ENCODE measurements around the gene ESRRA. TPM values are rescaled to one million over a fixed set of nuclear protein-coding genes. Genes with fewer than 3 reads are reported as not detected.

ESRRA gene
- total and polyA plus RNA-seq, 9 of the 15 experiments (the other 6 are each of a cell fraction or from before 2014, with no cell fraction given): 0.27 to 89.7 (median 23.7) TPM

DNA sequence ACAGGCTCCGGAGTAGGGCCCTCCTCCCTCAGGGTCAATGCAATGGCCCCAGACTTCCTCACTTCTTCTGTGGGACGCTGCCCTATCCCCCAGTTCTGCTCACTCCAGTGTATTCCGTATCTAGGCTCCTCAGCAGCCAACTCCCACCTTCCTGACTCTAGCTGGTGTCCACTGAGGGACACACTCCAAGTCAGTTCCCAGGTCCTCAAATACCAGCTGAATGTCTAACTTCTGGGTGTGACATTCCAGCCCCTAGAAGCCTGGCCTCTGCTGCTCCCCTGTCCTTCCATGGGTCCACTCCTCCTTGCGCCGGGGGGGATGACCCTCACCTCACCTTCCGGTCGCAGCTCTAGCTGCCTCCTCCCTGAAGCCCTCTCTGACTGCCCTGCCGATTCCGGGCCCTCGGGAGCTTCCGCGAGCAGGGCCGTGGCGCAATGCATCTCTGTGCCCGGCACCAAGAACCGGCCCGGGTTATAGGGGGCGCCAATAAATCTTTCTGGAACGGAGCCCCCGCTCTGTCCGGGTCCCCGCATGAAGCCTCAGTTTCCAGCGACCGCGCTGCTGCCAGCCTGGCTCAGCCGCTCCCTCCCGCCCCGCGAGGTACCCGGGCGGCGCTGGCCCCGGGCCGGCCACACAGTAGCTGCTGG, 36.3 kb upstream of the ESRRA start (continued):
- TF ChIP-seq, protein P1, sequence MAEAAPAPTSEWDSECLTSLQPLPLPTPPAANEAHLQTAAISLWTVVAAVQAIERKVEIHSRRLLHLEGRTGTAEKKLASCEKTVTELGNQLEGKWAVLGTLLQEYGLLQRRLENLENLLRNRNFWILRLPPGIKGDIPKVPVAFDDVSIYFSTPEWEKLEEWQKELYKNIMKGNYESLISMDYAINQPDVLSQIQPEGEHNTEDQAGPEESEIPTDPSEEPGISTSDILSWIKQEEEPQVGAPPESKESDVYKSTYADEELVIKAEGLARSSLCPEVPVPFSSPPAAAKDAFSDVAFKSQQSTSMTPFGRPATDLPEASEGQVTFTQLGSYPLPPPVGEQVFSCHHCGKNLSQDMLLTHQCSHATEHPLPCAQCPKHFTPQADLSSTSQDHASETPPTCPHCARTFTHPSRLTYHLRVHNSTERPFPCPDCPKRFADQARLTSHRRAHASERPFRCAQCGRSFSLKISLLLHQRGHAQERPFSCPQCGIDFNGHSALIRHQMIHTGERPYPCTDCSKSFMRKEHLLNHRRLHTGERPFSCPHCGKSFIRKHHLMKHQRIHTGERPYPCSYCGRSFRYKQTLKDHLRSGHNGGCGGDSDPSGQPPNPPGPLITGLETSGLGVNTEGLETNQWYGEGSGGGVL (CRISPR knock-in tag; IDR thresholded peaks at IDR 0.05): no peak
- TF ChIP-seq RBM14 (IDR thresholded peaks at IDR 0.05; ENCODE audit: borderline replicate concordance, insufficient read depth, low read depth, low read length) (peak; percentile 95; the same call in 1 of the 2 replicates), SMC3 (conservative IDR thresholded peaks at IDR 0.05; ENCODE audit: insufficient read depth, low read depth, low read length) (0 out of 2 replicates have a peak, but pooled peaks have one; percentile 1), YY1 (IDR thresholded peaks at IDR 0.05; ENCODE audit: borderline replicate concordance in 1 of 3, control insufficient read depth in 1 of 3, extremely low read depth in 1 of 3, insufficient read depth in 3 of 3, insufficient read length in 1 of 3, insufficient replicate concordance in 2 of 3, low read depth in 1 of 3, low read length in 2 of 3) (peak in 2 of 3 experiments; percentile 4 to 35), SMAD3 (CRISPR knock-in tag; conservative IDR thresholded peaks at IDR 0.05) (no peak)
- TF ChIP-seq, protein P2, sequence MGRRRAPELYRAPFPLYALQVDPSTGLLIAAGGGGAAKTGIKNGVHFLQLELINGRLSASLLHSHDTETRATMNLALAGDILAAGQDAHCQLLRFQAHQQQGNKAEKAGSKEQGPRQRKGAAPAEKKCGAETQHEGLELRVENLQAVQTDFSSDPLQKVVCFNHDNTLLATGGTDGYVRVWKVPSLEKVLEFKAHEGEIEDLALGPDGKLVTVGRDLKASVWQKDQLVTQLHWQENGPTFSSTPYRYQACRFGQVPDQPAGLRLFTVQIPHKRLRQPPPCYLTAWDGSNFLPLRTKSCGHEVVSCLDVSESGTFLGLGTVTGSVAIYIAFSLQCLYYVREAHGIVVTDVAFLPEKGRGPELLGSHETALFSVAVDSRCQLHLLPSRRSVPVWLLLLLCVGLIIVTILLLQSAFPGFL (CRISPR knock-in tag; IDR thresholded peaks at IDR 0.05): 0 out of 2 replicates have a peak, but pooled peaks have one; percentile 1
- TF ChIP-seq, protein P3, sequence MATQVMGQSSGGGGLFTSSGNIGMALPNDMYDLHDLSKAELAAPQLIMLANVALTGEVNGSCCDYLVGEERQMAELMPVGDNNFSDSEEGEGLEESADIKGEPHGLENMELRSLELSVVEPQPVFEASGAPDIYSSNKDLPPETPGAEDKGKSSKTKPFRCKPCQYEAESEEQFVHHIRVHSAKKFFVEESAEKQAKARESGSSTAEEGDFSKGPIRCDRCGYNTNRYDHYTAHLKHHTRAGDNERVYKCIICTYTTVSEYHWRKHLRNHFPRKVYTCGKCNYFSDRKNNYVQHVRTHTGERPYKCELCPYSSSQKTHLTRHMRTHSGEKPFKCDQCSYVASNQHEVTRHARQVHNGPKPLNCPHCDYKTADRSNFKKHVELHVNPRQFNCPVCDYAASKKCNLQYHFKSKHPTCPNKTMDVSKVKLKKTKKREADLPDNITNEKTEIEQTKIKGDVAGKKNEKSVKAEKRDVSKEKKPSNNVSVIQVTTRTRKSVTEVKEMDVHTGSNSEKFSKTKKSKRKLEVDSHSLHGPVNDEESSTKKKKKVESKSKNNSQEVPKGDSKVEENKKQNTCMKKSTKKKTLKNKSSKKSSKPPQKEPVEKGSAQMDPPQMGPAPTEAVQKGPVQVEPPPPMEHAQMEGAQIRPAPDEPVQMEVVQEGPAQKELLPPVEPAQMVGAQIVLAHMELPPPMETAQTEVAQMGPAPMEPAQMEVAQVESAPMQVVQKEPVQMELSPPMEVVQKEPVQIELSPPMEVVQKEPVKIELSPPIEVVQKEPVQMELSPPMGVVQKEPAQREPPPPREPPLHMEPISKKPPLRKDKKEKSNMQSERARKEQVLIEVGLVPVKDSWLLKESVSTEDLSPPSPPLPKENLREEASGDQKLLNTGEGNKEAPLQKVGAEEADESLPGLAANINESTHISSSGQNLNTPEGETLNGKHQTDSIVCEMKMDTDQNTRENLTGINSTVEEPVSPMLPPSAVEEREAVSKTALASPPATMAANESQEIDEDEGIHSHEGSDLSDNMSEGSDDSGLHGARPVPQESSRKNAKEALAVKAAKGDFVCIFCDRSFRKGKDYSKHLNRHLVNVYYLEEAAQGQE (IDR thresholded peaks at IDR 0.05; ENCODE audit: borderline replicate concordance): no peak
- TF ChIP-seq, protein P3 (CRISPR knock-in tag; IDR thresholded peaks at IDR 0.05; ENCODE audit: low read depth): peak; percentile 12; the same call in 1 of the 2 replicates
- TF ChIP-seq, protein P4, sequence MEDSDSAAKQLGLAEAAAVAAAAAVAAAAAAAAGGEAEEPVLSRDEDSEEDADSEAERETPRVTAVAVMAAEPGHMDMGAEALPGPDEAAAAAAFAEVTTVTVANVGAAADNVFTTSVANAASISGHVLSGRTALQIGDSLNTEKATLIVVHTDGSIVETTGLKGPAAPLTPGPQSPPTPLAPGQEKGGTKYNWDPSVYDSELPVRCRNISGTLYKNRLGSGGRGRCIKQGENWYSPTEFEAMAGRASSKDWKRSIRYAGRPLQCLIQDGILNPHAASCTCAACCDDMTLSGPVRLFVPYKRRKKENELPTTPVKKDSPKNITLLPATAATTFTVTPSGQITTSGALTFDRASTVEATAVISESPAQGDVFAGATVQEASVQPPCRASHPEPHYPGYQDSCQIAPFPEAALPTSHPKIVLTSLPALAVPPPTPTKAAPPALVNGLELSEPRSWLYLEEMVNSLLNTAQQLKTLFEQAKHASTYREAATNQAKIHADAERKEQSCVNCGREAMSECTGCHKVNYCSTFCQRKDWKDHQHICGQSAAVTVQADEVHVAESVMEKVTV (CRISPR knock-in tag; IDR thresholded peaks at IDR 0.05): 0 out of 2 replicates have a peak, but pooled peaks have one; percentile 19
- TF ChIP-seq, protein P5, sequence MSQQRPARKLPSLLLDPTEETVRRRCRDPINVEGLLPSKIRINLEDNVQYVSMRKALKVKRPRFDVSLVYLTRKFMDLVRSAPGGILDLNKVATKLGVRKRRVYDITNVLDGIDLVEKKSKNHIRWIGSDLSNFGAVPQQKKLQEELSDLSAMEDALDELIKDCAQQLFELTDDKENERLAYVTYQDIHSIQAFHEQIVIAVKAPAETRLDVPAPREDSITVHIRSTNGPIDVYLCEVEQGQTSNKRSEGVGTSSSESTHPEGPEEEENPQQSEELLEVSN (IDR thresholded peaks at IDR 0.05; ENCODE audit: borderline replicate concordance in 1 of 2, extremely low read depth in 1 of 2, insufficient read depth in 1 of 2, insufficient read length in 1 of 2, low read depth in 1 of 2, low read length in 1 of 2, poor library complexity in 1 of 2, severe bottlenecking in 1 of 2): no peak
